SK-MEL-5 (cell line): ENCODE data around the gene FBXO21. TPM values are rescaled to one million over a fixed set of nuclear protein-coding genes. Genes with fewer than 3 reads are reported as not detected.
"Not testable (repeated sequence)": the region's sequence is repeated elsewhere in the genome, so short reads cannot be mapped to it uniquely, and the experiment has no call there.

ENCODE experiments used
- DNase-seq: peaks from one replicate; pipeline ENCODE4 v3.0.0-alpha.2; 2016; ENCODE audit warnings: low read depth, low spot score
- in situ Hi-C: cut with HindIII; loops from 2 replicates; pipeline ENCODE4 v1.10.0; 2016; ENCODE audit warnings: low sequenced_read_pairs, high pct_unique_total_duplicates, low pct_unique_long_range_greater_than_20kb
- polyA plus RNA-seq, 2 experiments: library from polyadenylated mRNA; depleted of rRNA; stranded (reverse); fragments of >200 nt; gene quantifications; 2 replicates each; pipeline ENCODE4 v1.2.3, GENCODE V29; 2015
- total RNA-seq: library from RNA; depleted of rRNA; stranded (reverse); fragments of >200 nt; shearing (Covaris generic); gene quantifications from 2 replicates; pipeline ENCODE4 v1.2.3, GENCODE V29; 2014; rRNA removed

Gene FBXO21
- 45.3 and 60.5 TPM in 2 replicates for total RNA-seq
- 28.0 and 41.1 TPM in 2 replicates for polyA plus RNA-seq (2015; cell fraction: cytosol; rRNA removed)
- polyA plus RNA-seq (2015; cell fraction: nucleus; rRNA removed): 14.0 and 19.2 TPM in 2 replicates

- DNase-seq: peak; percentile 87
- in situ Hi-C loops: no loop called here
Measured at GRCh38 chr12:117190210-117190781, at the start of gene FBXO21. Gene FBXO21, minus strand, starts transcription at chr12:117190470. Its CDS starts 14 bp downstream, at chr12:117190456.

GRCh38 chr12:117236456-117237001, 46.3 kb upstream of the FBXO21 start:
- in situ Hi-C loops: no loop called here
- peak; percentile 73 for DNase-seq

- DNase-seq: no peak
- in situ Hi-C loops: no loop called here
Measured at GRCh38 chr12:117235261-117235660, 45.0 kb upstream of the FBXO21 start.

GRCh38 chr12:117234441-117234840, 44.2 kb upstream of the FBXO21 start:
- DNase-seq: no peak
- in situ Hi-C loops: no loop called here

- in situ Hi-C loops: no loop called here
- peak; percentile 70 for DNase-seq
Measured at GRCh38 chr12:117231750-117232149, 41.5 kb upstream of the FBXO21 start.

GRCh38 chr12:117228239-117228638, 38.0 kb upstream of the FBXO21 start:
- in situ Hi-C loops: no loop called here
- no peak for DNase-seq

GRCh38 chr12:117227000-117227653, 36.9 kb upstream of the FBXO21 start:
- in situ Hi-C loops: no loop called here

GRCh38 chr12:117226505-117226904, 36.2 kb upstream of the FBXO21 start:
- in situ Hi-C loops: no loop called here

More at GRCh38 chr12:117227000-117227653, 36.9 kb upstream of the FBXO21 start:
- DNase-seq: no peak

GRCh38 chr12:117225179-117225578, 34.9 kb upstream of the FBXO21 start:
- no peak for DNase-seq
- in situ Hi-C loops: no loop called here

More at GRCh38 chr12:117226505-117226904, 36.2 kb upstream of the FBXO21 start:
- DNase-seq: no peak

GRCh38 chr12:117220947-117221346, 30.7 kb upstream of the FBXO21 start:
- in situ Hi-C loops, DNase-seq: not testable (repeated sequence)

GRCh38 chr12:117218149-117218548, 27.9 kb upstream of the FBXO21 start:
- in situ Hi-C loops: no loop called here
- DNase-seq: no peak

GRCh38 chr12:117216686-117217085, 26.4 kb upstream of the FBXO21 start:
- in situ Hi-C loops: no loop called here
- no peak for DNase-seq

GRCh38 chr12:117214797-117215196, 24.5 kb upstream of the FBXO21 start:
- in situ Hi-C loops: no loop called here
- DNase-seq: no peak

- in situ Hi-C loops: no loop called here
- no peak for DNase-seq
Measured at GRCh38 chr12:117213295-117213808, 23.1 kb upstream of the FBXO21 start.

GRCh38 chr12:117212563-117213190, 22.4 kb upstream of the FBXO21 start:
- in situ Hi-C loops: no loop called here
- DNase-seq: peak; percentile 84

- no peak for DNase-seq
- in situ Hi-C loops: no loop called here
Measured at GRCh38 chr12:117210266-117210918, 20.1 kb upstream of the FBXO21 start.

- in situ Hi-C loops: no loop called here
- DNase-seq: no peak
Measured at GRCh38 chr12:117209626-117210025, 19.4 kb upstream of the FBXO21 start.
